ENCODE data around the gene PRKAR1B. TPM values are rescaled to one million over a fixed set of nuclear protein-coding genes. Genes with fewer than 3 reads are reported as not detected.

The PRKAR1B gene
- total RNA-seq, 1 experiment from 2014 or later: 43.3 TPM

DNA sequence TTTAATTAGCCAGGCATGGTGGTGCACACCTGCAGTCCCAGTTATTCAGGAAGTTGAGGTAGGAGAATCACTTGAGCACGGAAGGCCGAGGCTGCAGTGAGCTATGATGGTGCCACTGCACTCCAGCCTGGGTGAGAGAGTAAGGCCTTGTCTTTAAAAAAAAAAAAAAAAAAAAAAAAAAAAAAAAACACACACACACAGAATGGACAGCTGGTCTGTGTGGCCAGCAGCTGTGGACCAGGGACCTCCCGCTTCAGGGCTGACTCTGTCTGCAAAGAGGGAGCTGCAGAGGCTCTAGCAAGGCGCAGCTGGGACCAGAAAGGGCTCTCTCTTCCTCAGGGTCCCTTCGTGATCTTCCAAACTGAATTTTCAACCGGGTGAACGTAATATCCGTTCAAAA is 54.2 kb downstream of the PRKAR1B start:
- WGBS (ENCODE audit: extremely low coverage, insufficient read length, low lambda C conversion rate): no CpG with 5 or more reads among the region's 8 CpGs
- no peaks in the 10 kb centered on the region for H3K27me3 ChIP-seq (ENCODE audit: insufficient read depth, low read length)
- H2BK15ac ChIP-seq (ENCODE audit: low read depth, low read length): no peak overlapping the region
- H3T11ph ChIP-seq (ENCODE audit: low read length): no peak overlapping the region
- H3K4me3 Mint-ChIP-seq: no peak overlapping the region
- no peaks in the 10 kb centered on the region for H3K79me1 ChIP-seq (ENCODE audit: insufficient read depth, low read depth, low read length, poor library complexity, severe bottlenecking)
- TF ChIP-seq CTCF (conservative IDR thresholded peaks at IDR 0.05): no peak
- DNase-seq: no peak
- no peak overlapping the region for H3K27ac ChIP-seq (ENCODE audit: insufficient read length, low read depth, low read length)
- no peak overlapping the region for H2AK5ac ChIP-seq (ENCODE audit: insufficient read length, low read length)
- no peak overlapping the region for H4K91ac ChIP-seq (ENCODE audit: insufficient read length, low read depth, low read length)
- no peak overlapping the region for H3K56ac ChIP-seq (ENCODE audit: insufficient read length, low read depth, low read length)
- H3K4me2 ChIP-seq (ENCODE audit: insufficient read depth, insufficient read length, low read length): no peak overlapping the region
- H3K23me2 ChIP-seq (ENCODE audit: insufficient read length, low read depth, low read length, poor library complexity, severe bottlenecking): no peaks in the 10 kb centered on the region
- H4K8ac ChIP-seq (replicated peaks; ENCODE audit: insufficient read length, low read depth, low read length): no peak overlapping the region
- no peak overlapping the region for H3K4ac ChIP-seq (ENCODE audit: low read depth, low read length)
- H3K18ac ChIP-seq (ENCODE audit: insufficient read length, low read depth, low read length): no peak overlapping the region
- H3K23ac ChIP-seq (ENCODE audit: insufficient read length, low read depth, low read length): no peak overlapping the region
- no peaks in the 10 kb centered on the region for H3K9me3 ChIP-seq (ENCODE audit: control insufficient read depth, low read depth, low read length)
- no peak overlapping the region for H3K27ac Mint-ChIP-seq
- no peaks in the 10 kb centered on the region for H3K4me1 ChIP-seq (ENCODE audit: insufficient read depth, low read length)
- no peaks in the 10 kb centered on the region for H3K79me2 ChIP-seq (ENCODE audit: insufficient read depth, low read length)
- no peak overlapping the region for H3K14ac ChIP-seq (ENCODE audit: insufficient read depth, low read length)
- H3K27me3 Mint-ChIP-seq (ENCODE audit: low read depth): no peaks in the 10 kb centered on the region; the same call in 1 of the 2 replicates
- peaks cover 2% of the 10 kb centered on the region for H4K20me1 ChIP-seq (ENCODE audit: control insufficient read depth, insufficient read depth, insufficient read length)
- H3K36me3 Mint-ChIP-seq (ENCODE audit: insufficient read depth in 1 of 3, low read depth in 3 of 3): peaks cover 38 to 58% (median 43%) of the 10 kb centered on the region in 3 experiments
- H2AFZ ChIP-seq (ENCODE audit: low read length): no peak overlapping the region
- H2BK20ac ChIP-seq (ENCODE audit: low read depth, low read length, poor library complexity, severe bottlenecking): no peak overlapping the region
- no peak overlapping the region for H3K9ac ChIP-seq (ENCODE audit: extremely low read depth, insufficient read length, low read length)
- H3K4me1 Mint-ChIP-seq: no peaks in the 10 kb centered on the region
- no peak overlapping the region for H4K5ac ChIP-seq (ENCODE audit: insufficient read length, low read depth, low read length)
- no peak overlapping the region for H2BK120ac ChIP-seq (ENCODE audit: low read depth, low read length, poor library complexity, severe bottlenecking)
- no peak overlapping the region for H2BK12ac ChIP-seq (ENCODE audit: insufficient read length, low read depth, low read length)
- peaks cover 8 to 13% of the 10 kb centered on the region in 2 experiments; a peak in 3 of 5 replicates for H3K9me3 Mint-ChIP-seq
- no peak overlapping the region for H2BK5ac ChIP-seq (ENCODE audit: insufficient read length, low read length)
